IMR-90 (cell line): ENCODE measurements around the gene OBP2A.

Experiments
- BHLHE40 ChIP-seq: fragments of 150-350 bp; IDR thresholded peaks from 2 replicates; pipeline ENCODE4 v1.6.1; 2016; ENCODE audit warnings: mild to moderate bottlenecking, low read depth, low read length
- CEBPB ChIP-seq: IDR thresholded peaks from 2 replicates; pipeline ENCODE4 v1.6.1; 2012; ENCODE audit warnings: low read depth, low read length, improper control_type of control experiment
- CTCF ChIP-seq: conservative IDR thresholded peaks from 2 replicates; pipeline ENCODE4 v1.5.1; 2012; ENCODE audit warnings: mild to moderate bottlenecking, low read depth, low read length, improper control_type of control experiment
- ELK1 ChIP-seq: fragments of 150-350 bp; IDR thresholded peaks from 2 replicates; pipeline ENCODE4 v1.6.1; 2016; ENCODE audit warnings: low read depth, mild to moderate bottlenecking, low read length, moderate library complexity, borderline replicate concordance
- FOS ChIP-seq: fragments of 150-350 bp; IDR thresholded peaks from 2 replicates; pipeline ENCODE4 v1.6.1; 2016; ENCODE audit warnings: low read depth, low read length
- MAZ ChIP-seq: IDR thresholded peaks from 2 replicates; pipeline ENCODE4 v1.6.1; 2012; ENCODE audit warnings: low read depth, mild to moderate bottlenecking, low read length, improper control_type of control experiment, moderate library complexity, borderline replicate concordance
- MXI1 ChIP-seq: IDR thresholded peaks from 2 replicates; pipeline ENCODE4 v1.6.1; 2012; ENCODE audit warnings: low read depth, mild to moderate bottlenecking, low read length, moderate library complexity, borderline replicate concordance
- NFE2L2 ChIP-seq: fragments of 150-350 bp; IDR thresholded peaks from 2 replicates; pipeline ENCODE4 v1.6.1; 2016; ENCODE audit warnings: low read depth, mild to moderate bottlenecking, low read length
- POLR2A ChIP-seq: IDR thresholded peaks from 2 replicates; pipeline ENCODE4 v1.6.1; 2012; ENCODE audit warnings: mild to moderate bottlenecking, low read depth, low read length
- RAD21 ChIP-seq: IDR thresholded peaks from 2 replicates; pipeline ENCODE4 v1.6.1; 2012; ENCODE audit warnings: low read length, improper control_type of control experiment
- RCOR1 ChIP-seq: IDR thresholded peaks from 2 replicates; pipeline ENCODE4 v1.6.1; 2012; ENCODE audit warnings: mild to moderate bottlenecking, low read length, improper control_type of control experiment; ENCODE audit not compliant: insufficient replicate concordance
- RFX5 ChIP-seq: IDR thresholded peaks from 2 replicates; pipeline ENCODE4 v1.8.0; 2012; ENCODE audit warnings: low read depth, mild to moderate bottlenecking, low read length, moderate library complexity
- SMC3 ChIP-seq: fragments of 150-350 bp; IDR thresholded peaks from 2 replicates; pipeline ENCODE4 v1.6.1; 2016; ENCODE audit warnings: low read depth, mild to moderate bottlenecking, antibody characterized with exemption, low read length, moderate library complexity
- USF2 ChIP-seq: fragments of 150-350 bp; IDR thresholded peaks from 2 replicates; pipeline ENCODE4 v1.6.1; 2017; ENCODE audit warnings: mild to moderate bottlenecking, antibody characterized with exemption, low read length, low read depth

- TF ChIP-seq CTCF, result no peak
- no peak for TF ChIP-seq RAD21
- TF ChIP-seq POLR2A, result no peak
- TF ChIP-seq FOS, result no peak
- no peak for TF ChIP-seq SMC3
- TF ChIP-seq RCOR1, result no peak
- no peak for TF ChIP-seq RFX5
- no peak for TF ChIP-seq MAZ
- TF ChIP-seq BHLHE40, result no peak
- TF ChIP-seq ELK1, result no peak
- TF ChIP-seq CEBPB, result no peak
- no peak for TF ChIP-seq MXI1
- no peak for TF ChIP-seq USF2
- TF ChIP-seq NFE2L2, result no peak
Measured at GRCh38 chr9:135502873-135503321, 43.0 kb upstream of the OBP2A start.
